Mucosa of descending colon (tissue), 3 donors: ENCODE measurements around the gene BRSK1. TPM values are rescaled to one million over a fixed set of nuclear protein-coding genes. Genes with fewer than 3 reads are reported as not detected.

Experiments
- ATAC-seq: fragments of 200-7000 bp; cut with Tn5 transposase; one replicate; pipeline ENCODE4 v1.9.1; 2020; ENCODE audit warnings: mild to moderate bottlenecking, moderate library complexity
- DNase-seq, 3 donors: peaks; one replicate each; pipeline ENCODE4 v3.0.0-alpha.2; 2020
- H3K36me3 ChIP-seq: fragments of 200-600 bp; one replicate; pipeline ENCODE4 v1.8.0; 2021; ENCODE audit warnings: low read depth, mild to moderate bottlenecking
- H3K4me1 ChIP-seq: fragments of 200-600 bp; one replicate; pipeline ENCODE4 v1.8.0; 2021; ENCODE audit warnings: low read depth, mild to moderate bottlenecking
- H3K4me3 ChIP-seq: fragments of 200-600 bp; one replicate; pipeline ENCODE4 v1.8.0; 2021; ENCODE audit warnings: mild to moderate bottlenecking
- H3K9me3 ChIP-seq: fragments of 200-600 bp; one replicate; pipeline ENCODE4 v1.8.0; 2021; ENCODE audit warnings: mild to moderate bottlenecking
- intact Hi-C, 2 donors: fragments of 100-400 bp; cut with DNase I in 1 of 2; cut with micrococcal nuclease in 1 of 2; formaldehyde crosslinking; loops; one replicate each; pipeline versions ENCODE4 v1.11.0 to v1.11.1; 2022; cut with DNase I, micrococcal nuclease
- microRNA-seq: library from miRNA; unstranded; fragments of <30 nt; microRNA quantifications from one replicate; pipeline ENCODE4, GENCODE V29; 2019
- total RNA-seq, 3 donors: library from RNA; stranded (reverse); fragmentation: NEBNext Ultra II Directional in 2 of 3; extraction: Animal tissue kit (Norgen Biotek cat#: 25700) in 2 of 3; gene quantifications; one replicate each; pipeline versions ENCODE4 v1.2.1 to v1.2.4, GENCODE V29; 2021 to 2023
- TF ChIP-seq, protein P1 (sequence below): fragments of 200-600 bp; IDR thresholded peaks from one replicate; pipeline ENCODE4 v1.8.0; 2022; ENCODE audit warnings: antibody characterized with exemption, mild to moderate bottlenecking
- donor health status: DM: no; HTN: no; CAD: no; lungs with moderate emphysema.
- donor health status: DM: no; HTN: no; CAD: no.
- donor health status: DM: no; HTN: yes; CAD: no.

Gene BRSK1
- total RNA-seq, 3 donors from 2014 or later = 1.6 to 18.1 (median 1.9) TPM

DNA sequence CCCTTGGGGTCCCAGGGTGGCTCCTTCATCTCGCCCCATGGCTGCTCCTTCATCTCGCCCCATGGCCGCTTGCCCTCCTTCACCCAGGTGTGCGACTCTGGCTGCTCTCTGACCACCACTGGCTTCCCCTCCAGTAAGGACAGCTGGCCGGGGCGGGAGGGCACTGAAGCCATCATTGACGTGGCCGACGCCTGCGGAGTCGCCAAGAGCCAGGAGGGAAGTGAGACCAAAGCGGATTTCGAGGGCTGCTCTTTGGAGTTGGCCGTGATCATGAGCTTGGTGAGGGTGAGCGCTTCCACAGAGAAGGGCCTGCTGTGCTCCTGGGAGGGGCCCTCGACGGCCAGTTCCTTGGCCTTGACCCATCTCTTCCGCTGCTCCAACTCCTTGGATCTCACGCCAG is 74.7 kb downstream of the BRSK1 start:
- DNase-seq (peak in 1 of 3 donors; percentile 48), ATAC-seq (no peak)
- Histone ChIP-seq H3K9me3 (no peaks in the 10 kb centered on the region), H3K4me1 (peaks cover 12% of the 10 kb centered on the region), H3K36me3 (no peaks in the 10 kb centered on the region), H3K4me3 (no peak overlapping the region)
- TF ChIP-seq, protein P1, sequence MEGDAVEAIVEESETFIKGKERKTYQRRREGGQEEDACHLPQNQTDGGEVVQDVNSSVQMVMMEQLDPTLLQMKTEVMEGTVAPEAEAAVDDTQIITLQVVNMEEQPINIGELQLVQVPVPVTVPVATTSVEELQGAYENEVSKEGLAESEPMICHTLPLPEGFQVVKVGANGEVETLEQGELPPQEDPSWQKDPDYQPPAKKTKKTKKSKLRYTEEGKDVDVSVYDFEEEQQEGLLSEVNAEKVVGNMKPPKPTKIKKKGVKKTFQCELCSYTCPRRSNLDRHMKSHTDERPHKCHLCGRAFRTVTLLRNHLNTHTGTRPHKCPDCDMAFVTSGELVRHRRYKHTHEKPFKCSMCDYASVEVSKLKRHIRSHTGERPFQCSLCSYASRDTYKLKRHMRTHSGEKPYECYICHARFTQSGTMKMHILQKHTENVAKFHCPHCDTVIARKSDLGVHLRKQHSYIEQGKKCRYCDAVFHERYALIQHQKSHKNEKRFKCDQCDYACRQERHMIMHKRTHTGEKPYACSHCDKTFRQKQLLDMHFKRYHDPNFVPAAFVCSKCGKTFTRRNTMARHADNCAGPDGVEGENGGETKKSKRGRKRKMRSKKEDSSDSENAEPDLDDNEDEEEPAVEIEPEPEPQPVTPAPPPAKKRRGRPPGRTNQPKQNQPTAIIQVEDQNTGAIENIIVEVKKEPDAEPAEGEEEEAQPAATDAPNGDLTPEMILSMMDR = no peak
- intact Hi-C loops = no loop called here

DNA sequence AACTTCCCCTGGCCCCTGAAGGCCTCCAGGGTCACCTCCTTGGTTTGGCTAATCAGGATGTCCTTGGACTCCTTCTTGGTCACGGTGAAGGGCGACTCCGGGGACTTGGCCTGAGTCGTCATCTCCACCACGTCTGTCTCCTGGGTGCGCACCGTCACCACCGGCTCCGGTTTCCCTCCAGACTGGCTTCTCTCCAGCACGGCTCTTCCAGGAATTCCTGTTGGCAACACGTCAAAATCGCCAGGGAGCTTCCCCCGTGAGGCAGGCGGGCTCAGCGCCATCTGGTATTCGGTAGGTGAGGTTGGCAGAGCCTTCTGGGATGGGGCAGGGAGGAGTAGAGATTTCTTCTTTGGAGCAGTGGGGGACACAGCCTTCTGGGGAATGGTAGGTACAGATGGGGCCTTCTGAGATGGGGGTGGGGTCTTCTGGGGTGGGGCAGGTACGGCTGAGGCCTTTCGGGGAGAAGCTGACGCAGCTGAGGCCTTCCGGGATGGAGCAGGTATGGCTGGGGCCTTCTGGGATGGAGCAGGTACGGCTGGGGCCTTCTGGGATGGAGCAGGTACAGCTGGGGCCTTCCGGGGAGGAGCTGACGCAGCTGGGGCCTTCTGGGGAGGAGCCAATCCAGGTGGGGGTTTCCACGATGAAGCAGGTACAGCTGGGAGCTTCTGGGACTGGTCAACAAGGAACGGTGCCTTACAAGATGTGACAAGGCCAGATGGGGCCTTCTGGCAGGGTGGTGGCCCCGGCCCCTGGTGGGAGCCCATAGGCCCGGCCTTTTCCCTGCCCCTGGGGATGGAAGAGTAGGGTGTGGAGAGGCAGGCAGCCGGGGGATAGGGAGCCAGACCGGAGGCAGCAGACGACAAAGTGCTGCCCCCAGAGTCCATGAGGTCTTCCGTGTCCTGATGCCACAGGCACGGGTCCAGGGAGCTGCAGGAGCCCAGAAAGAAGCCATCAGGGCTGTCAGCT is 75.4 kb downstream of the BRSK1 start:
- Histone ChIP-seq H3K4me3 (no peak overlapping the region), H3K9me3 (no peaks in the 10 kb centered on the region), H3K36me3 (no peaks in the 10 kb centered on the region), H3K4me1 (peaks cover 7% of the 10 kb centered on the region)
- DNase-seq (peak in 1 of 3 donors; percentile 40), ATAC-seq (no peak)
- TF ChIP-seq, protein P1 = no peak
- intact Hi-C loops = no loop called here

DNA sequence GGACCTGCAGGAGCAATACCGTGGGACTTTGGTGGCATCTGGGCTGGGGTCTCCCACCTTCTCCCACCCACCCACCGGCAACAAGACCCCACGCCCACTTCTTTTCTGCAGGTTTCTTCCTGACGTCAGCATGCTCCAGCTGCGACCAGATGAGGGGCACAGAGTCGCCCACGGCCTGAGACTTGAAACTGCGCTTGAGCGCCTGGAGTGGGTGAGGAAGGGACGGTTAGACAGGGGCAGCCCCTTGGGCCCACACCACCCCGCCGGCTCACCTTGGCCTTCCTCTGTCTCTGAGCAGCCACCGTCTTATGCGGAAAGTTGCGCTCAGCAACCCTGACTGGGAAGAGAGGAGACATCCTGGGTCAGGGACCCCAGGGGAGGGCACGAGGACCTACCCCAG is 77.1 kb downstream of the BRSK1 start:
- DNase-seq (peak in 1 of 3 donors; percentile 45), ATAC-seq (no peak)
- intact Hi-C loops = no loop called here
- Histone ChIP-seq H3K36me3 (no peaks in the 10 kb centered on the region), H3K4me1 (no peaks in the 10 kb centered on the region), H3K9me3 (no peaks in the 10 kb centered on the region), H3K4me3 (no peak overlapping the region)
- TF ChIP-seq, protein P1 = no peak

Small RNAs within 50 kb of the gene (microRNA-seq; reads per million reads assigned to microRNA genes)
- gene MIR6802 (0.70 reads per million), gene MIR6803 (3.0 reads per million, percentile 14 among the genes with 10 or more reads in this experiment)

Other genes starting within 250 kb of the BRSK1 start
- 1 to 10 TPM in 1 of 3 donors, under 1 TPM in 2; 0.22 to 1.4 (median 0.32) TPM for gene GP6, start 245.7 kb upstream of the BRSK1 start, total RNA-seq
- gene RDH13, start 220.8 kb upstream of the BRSK1 start, total RNA-seq = 10 to 100 TPM; 46.1 to 59.5 (median 55.0) TPM
- 10 to 100 TPM; 20.7 to 79.6 (median 36.0) TPM for gene EPS8L1, start 208.1 kb upstream of the BRSK1 start, total RNA-seq
- gene PPP1R12C, start 166.4 kb upstream of the BRSK1 start, total RNA-seq = 100 to 1,000 TPM in 2 of 3 donors, 10 to 100 TPM in 1; 99.8 to 236 (median 112) TPM
- gene TNNT1, start 134.8 kb upstream of the BRSK1 start, total RNA-seq = 1 to 10 TPM in 1 of 3 donors, under 1 TPM in 2; 0.63 to 1.1 (median 0.65) TPM
- 1 to 10 TPM in 1 of 3 donors, not detected in 2; 2.2 TPM for gene TNNI3, start 126.3 kb upstream of the BRSK1 start, total RNA-seq
- gene DNAAF3, start 117.4 kb upstream of the BRSK1 start, total RNA-seq = 1 to 10 TPM in 1 of 3 donors, under 1 TPM in 2; 0.54 to 1.0 (median 0.69) TPM
- 1 to 10 TPM; 1.0 to 2.9 (median 1.2) TPM for gene SYT5, start 103.7 kb upstream of the BRSK1 start, total RNA-seq
- gene PTPRH, start 74.5 kb upstream of the BRSK1 start, total RNA-seq = 100 to 1,000 TPM in 1 of 3 donors, 10 to 100 TPM in 2; 62.3 to 181 (median 94.8) TPM
- 1 to 10 TPM; 3.4 to 4.5 (median 3.7) TPM for gene TMEM86B, start 55.2 kb upstream of the BRSK1 start, total RNA-seq
- gene PPP6R1, start 25.0 kb upstream of the BRSK1 start, total RNA-seq = 10 to 100 TPM; 60.0 to 72.9 (median 65.9) TPM
- 10 to 100 TPM; 25.6 to 36.0 (median 29.5) TPM for gene HSPBP1, start 3.9 kb upstream of the BRSK1 start, total RNA-seq
- gene TMEM150B, start 41.3 kb downstream of the BRSK1 start, total RNA-seq = 10 to 100 TPM; 31.6 to 62.1 (median 36.4) TPM
- 10 to 100 TPM; 14.7 to 19.3 (median 16.5) TPM for gene KMT5C, start 55.9 kb downstream of the BRSK1 start, total RNA-seq
- gene COX6B2, start 70.7 kb downstream of the BRSK1 start, total RNA-seq = 10 to 100 TPM; 16.6 to 30.0 (median 17.2) TPM
- gene GARIN5B, start 79.3 kb downstream of the BRSK1 start, total RNA-seq = not detected
- gene IL11, start 86.5 kb downstream of the BRSK1 start, total RNA-seq = under 1 TPM; 0.24 to 0.32 (median 0.29) TPM
- gene TMEM190, start 92.8 kb downstream of the BRSK1 start, total RNA-seq = not detected
- gene TMEM238, start 100.3 kb downstream of the BRSK1 start, total RNA-seq = 10 to 100 TPM; 31.4 to 84.2 (median 68.0) TPM
- 1,000 to 10,000 TPM in 2 of 3 donors, 100 to 1,000 TPM in 1; 942 to 1,365 (median 1,241) TPM for gene RPL28, start 101.9 kb downstream of the BRSK1 start, total RNA-seq
- 10 to 100 TPM; 14.0 to 41.6 (median 23.0) TPM for gene UBE2S, start 123.8 kb downstream of the BRSK1 start, total RNA-seq
- gene SHISA7, start 159.3 kb downstream of the BRSK1 start, total RNA-seq = under 1 TPM in 1 of 3 donors, not detected in 2; 0.35 TPM
- 10 to 100 TPM; 65.8 to 88.4 (median 86.9) TPM for gene ISOC2, start 177.6 kb downstream of the BRSK1 start, total RNA-seq
- not detected for gene C19orf85, start 180.8 kb downstream of the BRSK1 start, total RNA-seq
- gene ZNF628, start 192.6 kb downstream of the BRSK1 start, total RNA-seq = 10 to 100 TPM in 1 of 3 donors, 1 to 10 TPM in 2; 6.8 to 11.1 (median 7.9) TPM
- 10 to 100 TPM in 1 of 3 donors, 1 to 10 TPM in 2; 3.9 to 21.7 (median 5.5) TPM for gene NAT14, start 201.2 kb downstream of the BRSK1 start, total RNA-seq
- 10 to 100 TPM in 1 of 3 donors, 1 to 10 TPM in 2; 2.6 to 35.0 (median 4.0) TPM for gene SSC5D, start 204.4 kb downstream of the BRSK1 start, total RNA-seq